Right atrium auricular region (tissue), 2 donors: ENCODE measurements around the gene CD40. TPM values are rescaled to one million over a fixed set of nuclear protein-coding genes. Genes with fewer than 3 reads are reported as not detected.

Source experiments
- DNase-seq: peaks from one replicate; pipeline ENCODE4 v3.0.0-alpha.2; 2019; ENCODE audit warnings: low spot score
- H3K27ac ChIP-seq, 2 donors: fragments of 200-600 bp; sonication (generic); 1 replicate in 1 of 2; 2 replicates in 1 of 2; pipeline ENCODE4 v1.5.1; 2016 to 2019
- H3K27me3 ChIP-seq, 2 donors: fragments of 200-600 bp; sonication (generic); one replicate each; pipeline versions ENCODE4 v1.5.1 to v1.6.0; 2017 to 2019
- H3K36me3 ChIP-seq: fragments of 200-600 bp; sonication (generic); one replicate; pipeline ENCODE4 v1.5.1; 2016
- H3K4me1 ChIP-seq, 2 donors: fragments of 200-600 bp; sonication (generic); one replicate each; pipeline versions ENCODE4 v1.5.1 to v1.6.0; 2017 to 2019
- H3K4me3 ChIP-seq, 2 donors: fragments of 200-600 bp; sonication (generic); 1 replicate in 1 of 2; 2 replicates in 1 of 2; pipeline ENCODE4 v1.5.1; 2017 to 2019; ENCODE audit warnings: mild to moderate bottlenecking in 1 of 2, moderate library complexity in 1 of 2
- H3K9me3 ChIP-seq, 2 donors: fragments of 200-600 bp; sonication (generic); one replicate each; pipeline ENCODE4 v1.5.1; 2019
- total RNA-seq, 2 donors: library from RNA; depleted of rRNA; stranded (reverse); fragments of >200 nt; gene quantifications; one replicate each; pipeline ENCODE4 v1.1.0, GENCODE V29; 2016
- TF ChIP-seq, protein P1 (sequence below), 2 donors: fragments of 200-600 bp; sonication (generic); IDR thresholded peaks; one replicate each; pipeline ENCODE4 v1.5.1; 2019; ENCODE audit warnings: antibody characterized with exemption in 2 of 2

CD40 gene
- total RNA-seq, 2 donors from 2014 or later, result 9.6 to 14.9 TPM

DNA sequence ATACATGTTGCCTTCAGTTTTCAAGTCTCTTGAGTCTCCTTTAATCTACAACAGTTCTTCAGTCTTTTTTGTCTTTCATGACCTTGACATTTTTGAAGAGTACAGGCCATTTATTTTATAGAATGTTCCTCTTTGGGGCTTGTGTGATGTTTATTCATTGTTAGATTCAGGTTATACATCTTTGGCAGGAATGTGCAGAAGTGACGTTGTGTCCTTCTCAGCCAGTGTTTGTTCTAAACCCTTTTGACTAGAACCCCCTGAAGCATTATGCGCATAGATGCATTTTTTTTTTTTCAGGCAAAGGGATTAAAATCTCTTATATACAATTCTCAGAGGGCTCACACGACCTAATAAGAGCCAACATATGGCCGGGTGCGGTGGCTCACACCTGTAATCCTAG lies 17.1 kb upstream of the CD40 start:
- H3K27me3 ChIP-seq, result no peaks in the 10 kb centered on the region
- DNase-seq, result no peak
- no peaks in the 10 kb centered on the region for H3K9me3 ChIP-seq
- TF ChIP-seq, protein P1, sequence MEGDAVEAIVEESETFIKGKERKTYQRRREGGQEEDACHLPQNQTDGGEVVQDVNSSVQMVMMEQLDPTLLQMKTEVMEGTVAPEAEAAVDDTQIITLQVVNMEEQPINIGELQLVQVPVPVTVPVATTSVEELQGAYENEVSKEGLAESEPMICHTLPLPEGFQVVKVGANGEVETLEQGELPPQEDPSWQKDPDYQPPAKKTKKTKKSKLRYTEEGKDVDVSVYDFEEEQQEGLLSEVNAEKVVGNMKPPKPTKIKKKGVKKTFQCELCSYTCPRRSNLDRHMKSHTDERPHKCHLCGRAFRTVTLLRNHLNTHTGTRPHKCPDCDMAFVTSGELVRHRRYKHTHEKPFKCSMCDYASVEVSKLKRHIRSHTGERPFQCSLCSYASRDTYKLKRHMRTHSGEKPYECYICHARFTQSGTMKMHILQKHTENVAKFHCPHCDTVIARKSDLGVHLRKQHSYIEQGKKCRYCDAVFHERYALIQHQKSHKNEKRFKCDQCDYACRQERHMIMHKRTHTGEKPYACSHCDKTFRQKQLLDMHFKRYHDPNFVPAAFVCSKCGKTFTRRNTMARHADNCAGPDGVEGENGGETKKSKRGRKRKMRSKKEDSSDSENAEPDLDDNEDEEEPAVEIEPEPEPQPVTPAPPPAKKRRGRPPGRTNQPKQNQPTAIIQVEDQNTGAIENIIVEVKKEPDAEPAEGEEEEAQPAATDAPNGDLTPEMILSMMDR (IDR thresholded peaks at IDR 0.05), result no peak
- no peak overlapping the region for H3K27ac ChIP-seq
- H3K36me3 ChIP-seq, result no peaks in the 10 kb centered on the region
- H3K4me3 ChIP-seq, result no peak overlapping the region
- no peaks in the 10 kb centered on the region for H3K4me1 ChIP-seq

DNA sequence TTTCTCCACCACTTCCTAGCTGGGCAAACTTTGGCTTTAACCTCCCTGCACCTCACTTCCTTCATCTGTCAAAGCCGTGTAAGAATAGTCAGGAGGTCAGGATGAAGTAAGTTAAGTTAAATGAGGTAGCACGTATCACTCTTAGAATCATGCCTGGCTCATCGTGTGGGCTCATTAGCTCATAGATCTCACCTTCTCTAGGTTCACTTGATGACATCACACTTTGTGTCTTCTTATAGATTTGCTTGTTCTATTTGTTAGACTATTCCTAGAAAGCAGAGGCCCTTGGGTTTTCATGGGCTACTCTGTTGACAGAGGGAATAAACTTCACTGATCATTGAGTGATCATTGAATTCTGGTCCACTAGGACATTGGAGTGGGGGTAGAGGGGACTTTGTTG lies 16.2 kb upstream of the CD40 start:
- Histone ChIP-seq H3K4me3 (no peak overlapping the region), H3K9me3 (no peaks in the 10 kb centered on the region), H3K27ac (no peak overlapping the region), H3K4me1 (no peaks in the 10 kb centered on the region), H3K27me3 (no peaks in the 10 kb centered on the region), H3K36me3 (no peaks in the 10 kb centered on the region)
- TF ChIP-seq, protein P1 (IDR thresholded peaks at IDR 0.05), result no peak
- no peak for DNase-seq

DNA sequence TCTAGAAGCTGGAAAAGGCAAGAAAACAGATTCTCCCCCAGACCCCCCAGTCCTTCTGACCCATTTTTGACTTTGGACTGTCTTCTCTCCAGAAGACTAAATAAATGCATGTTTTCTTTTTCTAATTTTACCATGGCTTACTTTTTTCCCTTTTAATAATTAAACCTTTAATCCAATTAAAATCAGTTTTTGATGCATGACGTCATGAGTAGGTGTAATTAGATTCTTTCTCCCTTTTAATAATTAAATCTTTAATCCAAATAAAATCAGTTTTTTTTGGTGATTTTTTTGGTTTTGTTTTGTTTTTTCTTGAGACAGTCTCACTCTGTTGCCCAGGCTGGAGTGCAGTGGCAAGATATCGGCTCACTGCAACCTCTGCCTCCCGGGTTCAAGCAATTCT lies 15.2 kb upstream of the CD40 start:
- Histone ChIP-seq H3K27me3 (no peaks in the 10 kb centered on the region), H3K9me3 (no peaks in the 10 kb centered on the region), H3K27ac (no peak overlapping the region), H3K4me1 (no peaks in the 10 kb centered on the region), H3K36me3 (no peaks in the 10 kb centered on the region), H3K4me3 (no peak overlapping the region)
- DNase-seq, result no peak
- TF ChIP-seq, protein P1 (IDR thresholded peaks at IDR 0.05), result no peak

DNA sequence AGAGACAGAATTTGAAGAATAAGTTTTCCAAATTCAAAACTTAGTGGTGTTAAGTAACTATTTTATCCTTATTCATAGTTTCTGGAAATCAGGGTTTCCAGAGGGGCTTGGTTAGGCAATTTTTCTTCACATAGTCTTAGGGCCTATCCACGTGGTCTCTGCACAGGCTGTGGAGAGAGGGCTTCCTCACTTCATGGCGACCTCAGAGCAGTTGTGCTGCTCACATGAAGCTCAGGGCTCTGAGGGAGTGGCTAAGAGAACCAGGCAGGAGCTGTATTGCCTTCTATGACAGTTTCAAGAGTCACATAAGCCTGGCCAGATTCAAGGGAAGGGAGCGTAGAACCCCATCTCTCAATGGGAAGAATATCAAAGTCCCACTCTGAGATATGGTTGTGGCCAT lies 13.9 kb upstream of the CD40 start:
- Histone ChIP-seq H3K27me3 (peaks cover 0 to 6% of the 10 kb centered on the region in 2 donors), H3K36me3 (no peaks in the 10 kb centered on the region), H3K4me3 (no peak overlapping the region), H3K9me3 (no peaks in the 10 kb centered on the region), H3K4me1 (no peaks in the 10 kb centered on the region), H3K27ac (no peak overlapping the region)
- DNase-seq, result no peak
- TF ChIP-seq, protein P1 (IDR thresholded peaks at IDR 0.05), result no peak

DNA sequence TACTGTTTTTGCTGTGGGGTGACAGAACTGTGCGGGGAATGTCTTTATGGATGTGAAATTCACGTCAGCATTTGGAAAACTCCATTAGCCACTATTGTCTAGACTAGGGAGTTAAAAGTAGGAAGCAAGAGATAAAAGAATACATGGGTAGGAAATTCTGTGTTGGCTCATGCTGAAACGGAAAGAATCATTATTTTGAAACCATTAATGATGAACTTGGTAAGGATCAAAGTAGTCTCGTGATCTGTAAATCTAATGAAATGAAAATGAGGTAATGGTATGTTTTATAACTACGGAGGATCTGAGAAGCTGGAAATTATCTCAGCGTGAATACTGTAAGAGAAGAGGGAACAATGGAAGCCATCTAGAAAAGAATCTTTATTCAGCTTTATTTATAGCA lies 11.1 kb upstream of the CD40 start:
- no peak overlapping the region for H3K27ac ChIP-seq
- no peak for DNase-seq
- no peak overlapping the region for H3K4me3 ChIP-seq
- no peaks in the 10 kb centered on the region for H3K36me3 ChIP-seq
- no peaks in the 10 kb centered on the region for H3K4me1 ChIP-seq
- no peaks in the 10 kb centered on the region for H3K9me3 ChIP-seq
- TF ChIP-seq, protein P1 (IDR thresholded peaks at IDR 0.05), result no peak
- H3K27me3 ChIP-seq, result peaks cover 0 to 6% of the 10 kb centered on the region in 2 donors

DNA sequence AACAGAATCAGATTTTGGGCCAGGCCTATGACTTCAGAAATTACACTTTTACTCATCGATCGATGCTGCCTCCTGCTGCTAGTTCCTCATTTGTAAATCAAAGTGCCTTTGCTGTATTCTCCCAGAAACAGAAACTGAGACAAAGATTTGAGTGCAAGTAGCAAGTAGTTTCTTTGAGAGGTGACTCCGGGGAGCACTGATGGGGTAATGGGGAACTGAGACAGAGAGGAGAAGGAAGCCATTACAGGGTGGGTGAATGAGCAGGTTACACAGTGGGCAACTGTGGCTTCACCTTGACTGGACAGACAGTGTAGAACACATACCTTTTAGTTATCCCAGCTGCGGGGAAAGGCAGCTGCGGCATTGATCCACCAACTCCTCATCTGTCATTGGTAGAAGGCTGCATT lies 9.7 kb upstream of the CD40 start:
- no peak for DNase-seq
- TF ChIP-seq, protein P1 (IDR thresholded peaks at IDR 0.05), result no peak
- Histone ChIP-seq H3K36me3 (no peaks in the 10 kb centered on the region), H3K4me1 (no peaks in the 10 kb centered on the region), H3K27me3 (peaks cover 0 to 6% of the 10 kb centered on the region in 2 donors), H3K4me3 (no peak overlapping the region), H3K9me3 (no peaks in the 10 kb centered on the region), H3K27ac (no peak overlapping the region)
